Endothelial cell of umbilical vein (primary cell): ENCODE measurements around the gene CREBZF. TPM values are rescaled to one million over a fixed set of nuclear protein-coding genes. Genes with fewer than 3 reads are reported as not detected.

ENCODE experiments used
- BruUV-seq: library from RNA; stranded (reverse); fragments of 400-500 nt; replicated peaks from 2 replicates; lab custom pipeline; 2021; lab: Mats Ljungman, UMichigan
- CTCF ChIA-PET: fragments of 300-600, 350-600 bp; sonication (Branson Sonifier 250); formaldehyde crosslinking; loops from one replicate; lab custom pipeline; 2021; ENCODE audit warnings: antibody characterized with exemption, inconsistent platforms; lab: Charles Lee
- POLR2A ChIA-PET: fragments of 300-600, 350-600 bp; sonication (Branson Sonifier 250); formaldehyde crosslinking; loops from one replicate; lab custom pipeline; 2021; ENCODE audit warnings: antibody characterized with exemption, inconsistent platforms; lab: Charles Lee
- DNase-seq: peaks from one replicate; pipeline ENCODE4 v3.0.0-alpha.2; 2011; ENCODE audit warnings: low read depth, low spot score
- FAIRE-seq: peaks from 2 replicates; lab custom pipeline; 2011; peaks lifted over from hg19 to GRCh38; lab: Jason Lieb, UNC
- H2AFZ ChIP-seq: 2 replicates; pipeline ENCODE4 v1.6.0; 2012; ENCODE audit warnings: low read depth, low read length, control low read depth, inconsistent platforms
- H3K27ac ChIP-seq: 2 replicates; pipeline ENCODE4 v1.5.1; 2011; ENCODE audit warnings: low read depth, mild to moderate bottlenecking, control low read depth, low read length, moderate library complexity; ENCODE audit not compliant: insufficient read depth
- H3K27me3 ChIP-seq, 2 experiments: 2 replicates each; pipeline versions ENCODE4 v1.6.0 to v1.6.1; 2011; ENCODE audit warnings: low read length in 2 of 2, mixed read lengths in 1 of 2; ENCODE audit not compliant: control insufficient read depth in 2 of 2, insufficient read depth in 2 of 2
- H3K36me3 ChIP-seq, 2 experiments: 2 replicates in 1 of 2; 3 replicates in 1 of 2; pipeline ENCODE4 v1.5.1; 2011; ENCODE audit warnings: low read length in 2 of 2, mild to moderate bottlenecking in 1 of 2, moderate library complexity in 1 of 2; ENCODE audit not compliant: control insufficient read depth in 2 of 2, insufficient read depth in 2 of 2; ENCODE audit errors: extremely low read depth in 1 of 2
- H3K4me1 ChIP-seq: 3 replicates; pipeline ENCODE4 v1.5.1; 2011; ENCODE audit warnings: mild to moderate bottlenecking, low read length; ENCODE audit not compliant: control insufficient read depth, insufficient read depth; ENCODE audit errors: extremely low read depth
- H3K4me2 ChIP-seq: 2 replicates; pipeline ENCODE4 v1.6.1; 2011; ENCODE audit warnings: low read length, control low read depth, mixed read lengths; ENCODE audit not compliant: insufficient read depth
- H3K4me3 ChIP-seq, 3 experiments: fragments of 200-600 bp in 1 of 3; sonication (generic), shearing (Covaris generic) in 1 of 3; replicated peaks in 1 of 3; 2 replicates each; pipeline ENCODE4 v1.5.1; 2011 to 2016; ENCODE audit warnings: control low read depth in 3 of 3, low read length in 3 of 3, mild to moderate bottlenecking in 2 of 3, inconsistent platforms in 1 of 3, low read depth in 1 of 3, moderate library complexity in 1 of 3; ENCODE audit not compliant: insufficient read depth in 1 of 3
- H3K79me2 ChIP-seq: 2 replicates; pipeline ENCODE4 v1.6.0; 2012; ENCODE audit warnings: low read length, inconsistent platforms; ENCODE audit not compliant: control insufficient read depth, insufficient read depth
- H3K9ac ChIP-seq: replicated peaks from 2 replicates; pipeline ENCODE3; 2011; ENCODE audit warnings: low read length, control low read depth; ENCODE audit not compliant: insufficient read depth; ENCODE audit errors: extremely low read depth
- H3K9me1 ChIP-seq: replicated peaks from 3 replicates; pipeline ENCODE4 v1.6.0; 2011; ENCODE audit warnings: mild to moderate bottlenecking, low read length; ENCODE audit not compliant: control insufficient read depth, insufficient read depth; ENCODE audit errors: extremely low read depth
- H3K9me3 ChIP-seq: replicated peaks from 2 replicates; pipeline ENCODE4 v1.5.1; 2012; ENCODE audit warnings: low read length, inconsistent platforms; ENCODE audit not compliant: control insufficient read depth, insufficient read depth
- H4K20me1 ChIP-seq: replicated peaks from 2 replicates; pipeline ENCODE3; 2011; ENCODE audit warnings: mild to moderate bottlenecking, low read length; ENCODE audit not compliant: control insufficient read depth, insufficient read depth; ENCODE audit errors: extremely low read depth
- CTCF ChIP-seq, 2 donors: IDR thresholded peaks; 1 replicate in 1 of 2; 2 replicates in 1 of 2; pipeline ENCODE4 v1.5.1; 2011; ENCODE audit warnings: low read length in 2 of 2, mild to moderate bottlenecking in 2 of 2, moderate library complexity in 2 of 2, control low read depth in 1 of 2, inconsistent platforms in 1 of 2, low read depth in 1 of 2; ENCODE audit not compliant: insufficient read depth in 1 of 2; ENCODE audit errors: extremely low read depth in 1 of 2
- JUN ChIP-seq: IDR thresholded peaks from 2 replicates; pipeline ENCODE4 v1.6.1; 2011; ENCODE audit warnings: borderline replicate concordance, low read depth; ENCODE audit not compliant: insufficient read length, insufficient read depth
- MAX ChIP-seq: IDR thresholded peaks from 2 replicates; pipeline ENCODE4 v1.6.1; 2011; ENCODE audit not compliant: insufficient read depth, insufficient read length
- MYC ChIP-seq: IDR thresholded peaks from one replicate; pipeline ENCODE4 v1.6.1; 2011; ENCODE audit warnings: mild to moderate bottlenecking, low read depth, low read length
- POLR2A ChIP-seq: IDR thresholded peaks from 2 replicates; pipeline ENCODE4 v1.6.1; 2012; ENCODE audit warnings: low read depth, mild to moderate bottlenecking, control low read depth, low read length
- POLR2AphosphoS5 ChIP-seq: IDR thresholded peaks from 2 replicates; pipeline ENCODE4 v1.6.1; 2012; ENCODE audit warnings: low read depth, mild to moderate bottlenecking, control low read depth, low read length, moderate library complexity; ENCODE audit not compliant: insufficient read depth
- dilution Hi-C: fragments of 300-500 bp; cut with MboI; formaldehyde crosslinking; loops from one replicate; pipeline ENCODE4 v1.15.0; 2019; ENCODE audit warnings: low sequenced_read_pairs; ENCODE audit not compliant: extremely low pct_ligation_motif_present
- intact Hi-C: fragments of 100-400 bp; cut with micrococcal nuclease; formaldehyde crosslinking; loops from one replicate; pipeline ENCODE4 v1.10.0; 2022
- polyA plus RNA-seq, 4 experiments: library from polyadenylated mRNA; depleted of rRNA in 3 of 4; stranded (reverse) in 3 of 4; unstranded in 1 of 4; fragments of >200 nt; gene quantifications; 2 replicates each; pipeline versions ENCODE4 v1.2.1 to v1.2.3, GENCODE V29; 2011 to 2012; ENCODE audit warnings: missing spikeins in 1 of 4
- total RNA-seq: library from RNA; stranded (reverse); gene quantifications from 2 replicates; pipeline ENCODE4 v1.2.3, GENCODE V29; 2021

CREBZF gene
- total and polyA plus RNA-seq, 2 donors (not counting 3 experiments of a cell fraction or from before 2014, with no cell fraction given) = 15.5 to 35.5 TPM

- Histone ChIP-seq H3K9me3 (no peaks in the 10 kb centered on the region), H3K4me2 (no peak overlapping the region), H3K9me1 (no peaks in the 10 kb centered on the region), H3K27ac (no peak overlapping the region), H3K9ac (no peak overlapping the region), H3K36me3 (no peaks in the 10 kb centered on the region), H3K4me3 (no peak overlapping the region), H3K27me3 (peaks cover 20 to 43% of the 10 kb centered on the region in 2 experiments), H4K20me1 (no peaks in the 10 kb centered on the region), H2AFZ (no peak overlapping the region), H3K79me2 (no peaks in the 10 kb centered on the region), H3K4me1 (peaks cover 4% of the 10 kb centered on the region)
- no peak for FAIRE-seq
- dilution Hi-C loops (no loop called here), intact Hi-C loops (no loop called here)
- CTCF ChIA-PET = interaction anchor here (0.9 to 2.4 kb wide), 7 partner anchors 10 to 175 kb away, joined by 3 to 10 read pairs (median 4); partner anchors contain the start of gene CCDC83
- TF ChIP-seq JUN (no peak), MAX (no peak), POLR2A (no peak), POLR2AphosphoS5 (no peak), CTCF (IDR thresholded peaks at IDR 0.05; ENCODE audit: extremely low read depth in 1 of 2, insufficient read depth in 1 of 2, low read depth in 1 of 2, low read length in 2 of 2) (no peak), MYC (no peak)
- no peak for DNase-seq
- no TSS peak for BruUV-seq
- POLR2A ChIA-PET = interaction anchor here (0.6 kb wide), 1 partner anchor 108 kb away, joined by 3 read pairs; no protein-coding TSS in a partner anchor
These were observed 14.6 kb upstream of the CREBZF start for GRCh38 chr11:85679576-85679975.
